HPDE6-E6E7 (cell line): ENCODE measurements around the gene KLB.
"Not testable (repeated sequence)": the region's sequence is repeated elsewhere in the genome, so short reads cannot be mapped to it uniquely, and the experiment has no call there.

Source experiments
- DNase-seq: peaks from one replicate; pipeline ENCODE4 v3.0.0; 2011; ENCODE audit warnings: missing footprints; ENCODE audit errors: extremely low spot score

Gene KLB

DNA sequence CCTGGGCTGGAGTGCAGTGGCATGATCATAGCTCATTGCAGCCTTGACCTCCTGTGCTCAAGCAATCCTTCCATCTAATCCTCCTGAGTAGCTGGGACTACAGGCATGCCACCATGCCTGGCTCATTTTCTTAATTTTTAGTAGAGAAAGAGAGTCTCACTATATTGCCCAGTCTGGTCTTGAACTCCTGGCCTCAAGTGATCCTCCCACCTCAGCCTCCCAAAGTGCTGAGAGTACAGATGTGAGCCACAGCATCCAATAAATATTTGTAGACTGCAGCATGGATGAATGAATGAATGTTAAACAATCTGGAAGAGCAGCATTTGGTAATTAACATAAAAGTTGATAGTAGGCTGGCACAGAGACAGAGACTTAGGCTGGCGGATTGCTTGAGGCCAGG, 20.0 kb downstream of the KLB start:
- no peak for DNase-seq

GRCh38 chr4:39427520-39428114, 20.9 kb downstream of the KLB start:
- peak; percentile 38 for DNase-seq

DNA sequence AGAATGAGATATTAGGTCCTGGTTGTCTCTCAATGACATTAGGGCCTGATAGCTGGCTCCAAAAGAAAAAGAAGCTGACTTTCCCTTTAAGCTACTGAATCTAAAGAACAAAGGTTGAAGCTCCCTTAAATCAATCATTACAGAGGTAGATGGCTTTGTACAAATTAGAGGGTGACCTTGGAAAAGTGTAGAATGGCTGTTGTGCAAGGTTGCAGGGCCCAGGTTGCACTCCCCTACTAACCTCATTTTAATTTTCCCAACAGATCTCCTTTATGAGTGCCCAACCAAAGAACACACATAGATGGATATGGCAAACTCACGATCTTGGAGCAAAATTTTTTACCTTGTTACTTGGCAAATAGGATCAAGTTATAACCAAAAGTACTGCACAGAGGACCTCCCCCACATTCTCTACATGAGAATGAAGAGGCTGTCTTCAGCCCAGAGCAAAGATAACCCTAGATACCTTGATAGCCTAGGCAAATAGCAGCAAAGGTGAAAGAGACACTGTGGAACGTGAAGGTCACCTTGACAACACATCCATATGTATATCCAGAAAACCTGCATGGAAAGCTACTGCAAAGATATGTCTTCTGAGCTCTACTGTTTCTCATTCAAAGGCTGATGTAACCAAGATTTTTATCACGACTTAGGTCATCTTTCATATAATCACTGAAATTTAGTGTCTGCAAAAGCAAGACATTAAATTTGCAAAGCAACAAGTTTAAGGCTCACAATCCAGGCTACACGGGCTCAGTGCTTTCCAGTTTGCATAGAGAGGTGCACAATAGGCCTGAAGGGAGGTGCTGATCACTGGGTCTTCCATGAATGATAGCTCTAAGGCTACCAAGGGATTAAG, 23.0 kb downstream of the KLB start:
- DNase-seq: no peak

GRCh38 chr4:39433878-39434492, 27.3 kb downstream of the KLB start:
- DNase-seq: no peak

DNA sequence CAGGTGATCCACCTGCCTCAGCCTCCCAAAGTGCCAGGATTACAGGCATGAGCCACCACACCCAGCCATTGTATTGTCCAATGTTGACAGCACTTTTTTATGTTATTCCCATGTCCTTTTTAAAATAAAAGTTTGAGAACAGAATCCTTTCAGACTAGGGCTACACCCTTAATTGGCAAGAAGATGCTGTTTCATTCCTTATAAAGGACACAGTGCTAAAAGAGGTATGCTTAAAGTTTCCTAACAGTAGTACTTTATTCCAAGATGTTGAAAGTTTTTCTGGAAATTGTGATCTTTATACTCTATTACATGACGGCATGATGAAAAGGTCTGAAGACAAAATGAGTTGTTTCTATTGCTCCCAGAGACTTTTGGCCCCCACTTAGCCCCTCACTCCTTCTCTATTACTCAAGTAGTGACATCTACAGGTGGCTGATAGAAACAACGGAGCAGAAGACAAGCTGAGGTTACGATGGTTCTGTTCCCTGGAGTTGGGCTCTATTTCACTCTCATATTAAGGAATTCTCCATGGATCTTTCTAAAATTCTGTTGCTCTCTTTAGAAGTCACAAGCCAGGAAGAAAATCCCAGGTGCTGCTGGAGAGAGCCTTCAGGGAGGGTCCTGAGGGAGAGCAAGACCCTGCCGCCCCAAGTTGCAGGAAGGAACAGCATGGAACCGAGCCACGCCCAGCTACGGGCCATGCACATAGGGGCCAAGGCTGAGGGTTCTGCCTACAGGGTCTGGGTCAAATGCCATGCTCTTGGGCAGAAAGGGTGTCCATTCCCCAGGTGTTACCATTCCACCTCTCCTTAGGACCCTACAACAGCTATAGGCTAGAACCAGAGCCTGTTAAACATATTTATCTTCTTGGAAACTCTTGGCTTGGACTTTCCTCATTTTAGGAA, 29.2 kb downstream of the KLB start:
- no peak for DNase-seq

DNA sequence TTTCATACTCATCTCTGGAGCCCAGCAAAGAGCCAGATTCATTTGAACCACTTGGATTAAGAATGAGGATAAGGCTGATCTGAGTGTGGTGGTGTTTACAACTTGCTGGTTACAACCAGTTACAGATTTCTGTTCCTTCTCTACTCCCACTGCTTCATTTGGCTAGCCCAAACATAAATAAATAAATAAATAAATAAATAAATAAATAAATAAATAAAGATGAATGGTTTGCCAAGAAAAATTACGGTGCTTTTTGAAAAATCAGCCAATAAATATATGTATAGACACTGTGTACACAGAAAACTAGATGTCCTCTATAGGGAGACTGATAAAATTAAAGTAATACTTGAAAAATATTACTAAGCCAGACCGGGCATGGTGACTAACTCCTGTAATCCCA, 34.9 kb downstream of the KLB start:
- DNase-seq: no peak

DNA sequence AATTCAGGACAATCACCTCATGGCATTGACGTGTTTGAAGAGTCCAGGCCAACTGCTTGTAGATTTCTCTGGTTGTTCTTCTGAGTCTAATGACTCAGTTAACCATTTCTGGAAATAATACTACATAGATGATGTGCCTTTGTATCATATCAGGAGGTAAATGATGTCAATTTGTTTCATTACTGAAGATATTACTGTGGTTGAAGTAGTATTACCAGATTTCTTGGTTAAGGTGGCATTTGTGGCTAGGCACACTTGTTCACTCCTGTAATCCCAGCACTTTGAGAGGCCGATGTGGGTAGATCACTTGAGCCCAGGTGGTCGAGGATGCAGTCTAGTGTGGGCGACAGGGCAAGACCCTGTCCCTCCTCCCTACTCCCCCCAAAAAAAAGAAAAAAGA, 36.3 kb downstream of the KLB start:
- DNase-seq: no peak

GRCh38 chr4:39446483-39446841, 39.7 kb downstream of the KLB start:
- DNase-seq: no peak

DNA sequence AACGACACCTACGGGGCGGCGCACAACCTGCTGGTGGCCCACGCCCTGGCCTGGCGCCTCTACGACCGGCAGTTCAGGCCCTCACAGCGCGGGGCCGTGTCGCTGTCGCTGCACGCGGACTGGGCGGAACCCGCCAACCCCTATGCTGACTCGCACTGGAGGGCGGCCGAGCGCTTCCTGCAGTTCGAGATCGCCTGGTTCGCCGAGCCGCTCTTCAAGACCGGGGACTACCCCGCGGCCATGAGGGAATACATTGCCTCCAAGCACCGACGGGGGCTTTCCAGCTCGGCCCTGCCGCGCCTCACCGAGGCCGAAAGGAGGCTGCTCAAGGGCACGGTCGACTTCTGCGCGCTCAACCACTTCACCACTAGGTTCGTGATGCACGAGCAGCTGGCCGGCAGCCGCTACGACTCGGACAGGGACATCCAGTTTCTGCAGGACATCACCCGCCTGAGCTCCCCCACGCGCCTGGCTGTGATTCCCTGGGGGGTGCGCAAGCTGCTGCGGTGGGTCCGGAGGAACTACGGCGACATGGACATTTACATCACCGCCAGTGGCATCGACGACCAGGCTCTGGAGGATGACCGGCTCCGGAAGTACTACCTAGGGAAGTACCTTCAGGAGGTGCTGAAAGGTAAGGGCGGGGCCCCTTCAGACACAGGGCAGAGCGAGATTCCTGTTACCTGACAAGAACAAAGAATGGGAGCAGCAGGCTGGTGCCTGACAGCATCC, 40.3 kb downstream of the KLB start:
- peak; percentile 29 for DNase-seq

DNA sequence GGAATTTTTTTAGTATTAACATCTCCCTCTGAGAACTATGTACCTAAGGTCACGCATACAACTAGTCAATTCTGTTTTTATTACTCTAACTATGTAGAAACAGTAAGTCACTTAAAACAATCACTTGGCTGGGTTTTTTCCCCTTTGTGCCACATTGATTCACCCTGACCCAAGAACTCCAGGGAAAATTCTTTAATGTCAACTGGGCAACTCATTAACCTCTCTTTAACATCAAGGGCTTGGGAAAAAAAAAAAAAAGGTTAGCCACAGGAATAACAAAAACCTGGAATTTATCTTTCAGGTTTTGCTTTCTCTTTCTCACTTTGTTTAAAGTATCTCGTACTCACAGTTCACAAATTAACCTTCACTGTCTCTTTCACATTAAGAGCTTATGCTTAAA, 43.9 kb downstream of the KLB start:
- no peak for DNase-seq

DNA sequence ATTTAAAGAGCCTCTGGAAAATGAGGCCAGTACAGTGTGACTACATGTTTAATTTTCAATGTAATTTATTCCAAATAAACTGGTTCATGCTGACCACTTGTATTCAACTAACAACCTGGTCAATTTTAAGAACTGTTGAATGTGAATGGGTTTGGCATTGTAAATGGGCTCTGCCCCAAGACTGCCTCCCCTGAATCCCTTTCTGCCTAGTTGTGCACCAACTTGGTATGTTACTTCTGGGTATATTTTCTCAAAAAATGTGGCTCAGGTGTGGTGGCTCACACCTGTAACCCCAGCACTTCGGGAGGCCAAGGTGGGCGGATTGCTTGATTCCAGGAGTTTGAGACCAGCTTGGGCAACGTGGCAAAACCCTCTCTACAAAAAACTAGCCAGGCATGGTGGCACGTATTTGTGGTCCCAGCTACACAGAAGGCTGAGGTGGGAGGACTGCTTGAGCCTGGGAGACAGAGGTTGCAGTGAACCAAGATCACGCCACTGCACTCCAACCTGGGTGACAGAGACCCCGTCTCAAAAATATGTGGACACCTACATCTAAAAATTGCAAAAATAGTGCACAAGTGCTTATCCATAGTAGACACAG, 44.8 kb downstream of the KLB start:
- DNase-seq: no peak

DNA sequence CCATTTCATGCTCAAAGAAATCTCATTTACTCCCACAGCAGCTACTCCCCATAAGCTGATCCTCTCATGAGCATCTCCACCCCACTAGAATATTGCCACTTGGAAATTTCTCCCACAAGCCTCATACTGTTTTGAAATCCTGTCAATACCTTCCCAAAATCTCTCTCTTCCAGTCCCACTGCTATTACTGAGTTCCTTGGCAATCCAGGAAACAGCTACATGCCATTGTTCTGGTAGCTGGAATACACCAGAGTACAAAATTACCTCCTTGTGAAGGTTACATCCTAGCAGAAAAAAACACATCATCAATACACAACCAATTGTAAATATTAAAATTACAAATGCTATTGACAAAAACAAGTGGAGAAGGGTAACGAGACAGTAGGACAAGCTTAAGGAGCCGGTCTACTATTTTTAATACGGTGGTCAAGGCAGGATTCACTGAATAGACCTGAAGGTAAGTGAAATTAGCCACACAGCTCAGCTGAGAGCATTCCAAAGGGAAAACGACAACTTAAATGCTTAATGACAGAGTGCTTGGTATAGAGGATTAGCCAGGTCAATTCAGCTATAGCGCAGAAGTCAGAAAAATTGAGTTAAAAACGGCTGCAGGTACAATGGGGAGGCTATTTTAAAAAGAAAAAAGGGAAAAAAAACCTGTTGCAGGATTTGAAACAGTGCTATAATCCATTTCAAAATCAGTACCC, 45.6 kb downstream of the KLB start:
- no peak for DNase-seq

GRCh38 chr4:39452860-39453587, 46.3 kb downstream of the KLB start:
- no peak for DNase-seq

DNA sequence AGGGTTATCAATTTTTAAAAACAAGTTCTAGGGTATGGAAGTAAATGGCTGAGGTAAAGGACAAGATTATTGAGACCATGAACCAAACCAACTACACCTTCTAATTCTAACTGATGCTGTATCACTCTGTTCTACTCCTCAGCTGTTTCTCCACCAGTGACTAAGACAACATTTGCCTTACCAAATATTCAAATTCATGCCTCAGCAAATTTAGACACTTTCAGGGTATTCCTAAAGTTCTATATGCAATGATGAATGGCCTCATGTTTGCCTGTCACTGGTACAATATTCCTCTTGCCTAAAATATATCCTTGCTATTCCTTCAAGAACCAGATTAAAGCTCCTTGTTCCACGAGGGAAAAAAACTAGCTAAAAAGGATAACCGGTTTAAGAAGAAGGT, 47.0 kb downstream of the KLB start:
- no peak for DNase-seq

DNA sequence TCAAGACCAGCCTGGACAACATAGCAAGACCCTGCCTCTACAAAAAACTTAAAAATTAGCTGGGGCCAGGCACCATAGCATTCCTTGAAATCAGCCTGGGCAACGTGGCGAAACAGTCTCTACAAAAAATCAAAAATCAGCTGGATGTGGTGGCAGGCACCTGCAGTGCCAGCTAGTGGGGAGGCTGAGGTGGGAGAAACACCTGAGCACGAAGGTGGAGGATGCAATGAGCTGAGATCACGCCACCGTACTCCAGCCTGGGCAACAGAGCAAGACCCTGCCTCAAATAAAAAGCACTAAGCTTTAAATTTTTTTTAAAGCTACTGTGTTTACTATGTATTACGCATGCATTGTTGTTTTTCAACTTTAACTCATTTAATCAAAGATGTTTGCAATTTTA, 48.8 kb downstream of the KLB start:
- no peak for DNase-seq

- no peak for DNase-seq
These were observed 50.4 kb downstream of the KLB start for GRCh38 chr4:39456946-39457763.

DNA sequence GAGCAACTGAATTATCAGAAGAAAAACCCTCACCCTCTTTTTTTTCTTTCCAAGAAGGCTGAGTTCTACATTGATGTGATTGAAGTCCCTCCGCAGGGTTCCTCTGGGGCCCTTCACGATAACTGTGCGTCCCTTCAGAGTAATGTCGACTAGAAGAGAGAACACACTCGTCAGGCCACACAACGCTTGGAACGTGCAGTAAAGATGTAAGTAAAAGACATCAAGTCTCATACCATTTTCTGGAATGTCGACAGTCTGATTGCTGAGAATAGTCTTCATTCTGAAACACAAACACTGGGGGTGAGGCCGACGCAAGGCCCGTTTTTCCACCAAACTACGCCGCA, 51.4 kb downstream of the KLB start:
- not testable (repeated sequence) for DNase-seq

DNA sequence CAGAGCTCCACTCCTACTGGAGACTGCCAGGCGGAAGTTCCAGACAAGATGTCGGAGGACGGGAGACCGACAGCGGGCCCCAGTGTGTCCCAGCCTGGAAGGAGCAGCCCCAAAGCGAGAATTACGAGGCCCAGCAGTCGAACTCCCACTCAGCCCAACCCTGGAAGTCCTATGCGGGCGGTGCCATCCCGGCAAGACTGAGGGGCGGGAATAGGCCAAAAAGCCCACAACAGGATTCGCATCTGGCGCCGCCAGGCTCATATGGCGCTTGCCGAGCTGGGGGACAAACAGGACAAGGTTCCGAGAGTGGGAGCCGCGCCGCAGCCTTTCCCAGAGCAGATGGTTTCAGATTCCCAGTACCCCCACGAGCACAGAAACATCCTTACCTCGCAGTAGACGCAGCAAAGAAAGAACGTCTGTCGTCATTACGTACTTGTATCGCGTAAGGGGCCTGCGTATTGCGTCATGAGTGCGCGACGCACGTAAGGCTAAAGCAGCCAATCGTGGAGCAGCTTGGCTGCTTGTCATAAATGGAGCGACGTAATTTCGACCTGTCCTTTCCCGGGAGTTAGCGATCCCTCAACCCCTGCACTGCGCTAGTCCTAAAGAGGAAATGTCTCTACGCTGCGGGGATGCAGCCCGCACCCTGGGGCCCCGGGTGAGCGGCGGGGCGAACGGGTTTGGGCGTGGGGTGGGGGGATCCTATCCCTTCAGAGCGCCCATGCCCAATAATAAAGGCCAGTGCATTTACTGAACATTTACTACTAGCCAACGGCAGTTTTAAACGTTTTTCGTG, 52.0 kb downstream of the KLB start, which contains the start of the genes LIAS and RPL9:
LIAS (plus strand) TSS at position 552 of the 796 bp plus-strand sequence; CDS start at position 614, 62 bp downstream.
RPL9 (minus strand) TSS at position 418 of the 796 bp plus-strand sequence. CDS start 483 bp downstream, outside the sequence.
- peak; percentile 96 for DNase-seq
